ENCODE results near the gene NOTCH4. TPM values are rescaled to one million over a fixed set of nuclear protein-coding genes. Genes with fewer than 3 reads are reported as not detected.

Gene NOTCH4
- total and polyA plus RNA-seq, 3 donors from 2014 or later, result 12.4 to 26.9 (median 15.2) TPM

GRCh38 chr6:32239462-32239861 is 15.6 kb upstream of the NOTCH4 start:
- DNase-seq, result no peak
- no peaks in the 10 kb centered on the region for H3K27me3 ChIP-seq
- WGBS, 2 donors, result 75 to 80% methylated on average over 2 of the region's 2 CpGs
- no peaks in the 10 kb centered on the region for H3K4me1 ChIP-seq
- H3K27ac ChIP-seq, result no peak overlapping the region
- TF ChIP-seq, protein P1, sequence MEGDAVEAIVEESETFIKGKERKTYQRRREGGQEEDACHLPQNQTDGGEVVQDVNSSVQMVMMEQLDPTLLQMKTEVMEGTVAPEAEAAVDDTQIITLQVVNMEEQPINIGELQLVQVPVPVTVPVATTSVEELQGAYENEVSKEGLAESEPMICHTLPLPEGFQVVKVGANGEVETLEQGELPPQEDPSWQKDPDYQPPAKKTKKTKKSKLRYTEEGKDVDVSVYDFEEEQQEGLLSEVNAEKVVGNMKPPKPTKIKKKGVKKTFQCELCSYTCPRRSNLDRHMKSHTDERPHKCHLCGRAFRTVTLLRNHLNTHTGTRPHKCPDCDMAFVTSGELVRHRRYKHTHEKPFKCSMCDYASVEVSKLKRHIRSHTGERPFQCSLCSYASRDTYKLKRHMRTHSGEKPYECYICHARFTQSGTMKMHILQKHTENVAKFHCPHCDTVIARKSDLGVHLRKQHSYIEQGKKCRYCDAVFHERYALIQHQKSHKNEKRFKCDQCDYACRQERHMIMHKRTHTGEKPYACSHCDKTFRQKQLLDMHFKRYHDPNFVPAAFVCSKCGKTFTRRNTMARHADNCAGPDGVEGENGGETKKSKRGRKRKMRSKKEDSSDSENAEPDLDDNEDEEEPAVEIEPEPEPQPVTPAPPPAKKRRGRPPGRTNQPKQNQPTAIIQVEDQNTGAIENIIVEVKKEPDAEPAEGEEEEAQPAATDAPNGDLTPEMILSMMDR (IDR thresholded peaks at IDR 0.05), result no peak
- TF ChIP-seq POLR2A (IDR thresholded peaks at IDR 0.05), result no peak
- intact Hi-C loops (cut with DNase I; ENCODE audit: low total_unique reads), result no loop called here
- H3K36me3 ChIP-seq (ENCODE audit: low read depth, missing control alignments), result no peaks in the 10 kb centered on the region
- no peak overlapping the region for H3K4me3 ChIP-seq
- no peaks in the 10 kb centered on the region for H3K9me3 ChIP-seq

DNA sequence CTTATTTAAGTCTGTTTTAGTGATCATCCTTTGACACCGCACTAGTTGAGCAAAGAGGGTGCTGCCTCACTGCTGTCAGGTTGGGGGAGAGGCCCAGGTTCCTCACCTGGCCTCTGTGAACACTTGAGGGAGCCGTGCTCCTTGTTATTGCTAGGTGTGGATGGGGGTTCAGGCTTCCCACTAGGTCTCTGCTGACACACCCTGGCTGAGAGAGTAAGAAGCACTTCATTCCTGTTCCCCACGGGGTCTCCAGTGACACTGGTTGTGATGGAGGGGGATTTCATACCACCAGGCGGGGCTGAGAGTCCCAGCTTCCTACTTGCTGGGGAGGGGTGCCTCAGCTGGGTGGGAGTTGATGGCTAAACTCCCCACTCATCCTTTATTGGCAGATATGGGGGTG is 11.1 kb upstream of the NOTCH4 start:
- H3K27me3 ChIP-seq, result no peaks in the 10 kb centered on the region
- 60 to 78% methylated on average over 3 to 4 of the region's 4 CpGs for WGBS, 2 donors
- H3K4me3 ChIP-seq, result no peak overlapping the region
- intact Hi-C loops (cut with DNase I; ENCODE audit: low total_unique reads), result no loop called here
- no peaks in the 10 kb centered on the region for H3K4me1 ChIP-seq
- no peaks in the 10 kb centered on the region for H3K9me3 ChIP-seq
- TF ChIP-seq, protein P1 (IDR thresholded peaks at IDR 0.05), result no peak
- TF ChIP-seq POLR2A (IDR thresholded peaks at IDR 0.05), result no peak
- H3K27ac ChIP-seq, result no peak overlapping the region
- H3K36me3 ChIP-seq (ENCODE audit: low read depth, missing control alignments), result no peaks in the 10 kb centered on the region
- DNase-seq, result no peak

DNA sequence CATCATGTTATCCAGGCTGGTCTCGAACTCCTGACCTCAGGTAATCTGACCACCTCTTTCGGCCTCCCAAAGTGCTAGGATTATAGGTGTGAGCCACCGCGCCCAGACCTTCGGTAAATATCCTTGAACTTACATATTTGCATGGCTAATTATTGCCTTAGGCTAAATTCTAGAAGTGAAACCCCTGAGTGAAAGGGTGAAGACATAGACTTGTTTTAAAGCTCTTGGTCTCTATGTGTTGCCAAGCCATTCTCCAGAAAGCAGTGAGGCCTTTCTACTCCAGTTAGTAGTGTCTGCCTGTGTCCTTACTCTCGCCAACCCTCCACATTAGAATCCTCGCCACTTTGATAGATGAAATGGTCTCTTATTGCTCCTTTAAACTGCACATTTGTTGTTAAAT is 2.6 kb upstream of the NOTCH4 start:
- H3K4me1 ChIP-seq, result no peaks in the 10 kb centered on the region
- DNase-seq, result no peak
- 89 to 94% methylated on average over 7 of the region's 7 CpGs for WGBS, 2 donors
- no peak for TF ChIP-seq POLR2A (IDR thresholded peaks at IDR 0.05)
- TF ChIP-seq, protein P1 (IDR thresholded peaks at IDR 0.05), result no peak
- intact Hi-C loops (cut with DNase I; ENCODE audit: low total_unique reads), result no loop called here
- H3K27me3 ChIP-seq, result no peaks in the 10 kb centered on the region
- H3K27ac ChIP-seq, result no peak overlapping the region
- H3K36me3 ChIP-seq (ENCODE audit: low read depth, missing control alignments), result no peaks in the 10 kb centered on the region
- H3K9me3 ChIP-seq, result no peaks in the 10 kb centered on the region
- no peak overlapping the region for H3K4me3 ChIP-seq

DNA sequence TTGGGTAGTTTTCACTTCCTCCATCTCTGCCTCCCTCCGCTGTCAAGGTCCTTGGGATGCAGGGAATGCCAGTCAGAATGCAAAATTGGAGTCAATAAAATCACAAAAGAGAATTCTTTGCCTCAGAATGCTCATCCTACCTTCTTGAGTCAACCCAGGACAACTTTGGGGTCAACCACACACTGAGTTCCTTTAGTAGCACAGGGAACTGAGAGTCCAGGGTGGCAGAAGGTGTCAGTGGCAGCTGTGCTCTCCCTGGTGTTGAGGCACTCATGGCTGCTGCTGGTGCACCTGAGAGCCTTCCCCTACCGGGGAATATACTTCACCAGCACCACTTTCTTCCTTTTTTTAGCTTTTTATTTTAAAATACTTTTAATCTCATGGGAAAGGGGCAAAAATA is 829 bp upstream of the NOTCH4 start:
- no peak for DNase-seq
- H3K27ac ChIP-seq, result no peak overlapping the region

More for the DNA sequence above, 829 bp upstream of the NOTCH4 start:
- no peaks in the 10 kb centered on the region for H3K9me3 ChIP-seq
- TF ChIP-seq, protein P1 (IDR thresholded peaks at IDR 0.05), result no peak
- TF ChIP-seq POLR2A (IDR thresholded peaks at IDR 0.05), result no peak
- H3K27me3 ChIP-seq, result no peaks in the 10 kb centered on the region
- intact Hi-C loops (cut with DNase I; ENCODE audit: low total_unique reads), result no loop called here
- no peak overlapping the region for H3K4me3 ChIP-seq
- no peaks in the 10 kb centered on the region for H3K4me1 ChIP-seq
- H3K36me3 ChIP-seq (ENCODE audit: low read depth, missing control alignments), result no peaks in the 10 kb centered on the region
- WGBS, 2 donors, result 76 to 86% methylated on average over 2 of the region's 2 CpGs

Measured in testis (tissue), 3 donors.